C4-2B (cell line): ENCODE measurements around the gene PURA.

Experiments
- CTCF ChIP-seq: fragments of 450-650 bp; conservative IDR thresholded peaks from 2 replicates; pipeline ENCODE4 v1.5.1; 2017; ENCODE audit warnings: mild to moderate bottlenecking
- ZFX ChIP-seq: fragments of 450-650 bp; IDR thresholded peaks from 2 replicates; pipeline ENCODE4 v1.6.1; 2017

GRCh38 chr5:140106805-140107311 is 7.1 kb upstream of the PURA start:
- no peak for TF ChIP-seq CTCF
- no peak for TF ChIP-seq ZFX
